Liver (tissue), 3 donors: Measurements from ENCODE around the gene ASIC5.

ENCODE experiments used
- ATF3 ChIP-seq: IDR thresholded peaks from 2 replicates; pipeline ENCODE4 v1.6.1; 2016; ENCODE audit warnings: antibody characterized with exemption
- CTCF ChIP-seq: fragments of 150-350 bp; IDR thresholded peaks from 2 replicates; pipeline ENCODE4 v1.5.1; 2017; ENCODE audit warnings: improper control_type of control experiment, low read depth, low read length; ENCODE audit not compliant: missing input control
- FOXA1 ChIP-seq: IDR thresholded peaks from 2 replicates; pipeline ENCODE4 v1.6.1; 2016; ENCODE audit warnings: antibody characterized with exemption
- FOXA2 ChIP-seq: IDR thresholded peaks from 2 replicates; pipeline ENCODE4 v1.6.1; 2016; ENCODE audit warnings: antibody characterized with exemption
- GABPA ChIP-seq, 2 donors: IDR thresholded peaks in 1 of 2; conservative IDR thresholded peaks in 1 of 2; 2 replicates each; pipeline ENCODE4 v1.6.1; 2016; ENCODE audit warnings: antibody characterized with exemption in 2 of 2, mild to moderate bottlenecking in 1 of 2, moderate library complexity in 1 of 2
- HNF4G ChIP-seq: IDR thresholded peaks from 2 replicates; pipeline ENCODE4 v1.6.1; 2016; ENCODE audit warnings: antibody characterized with exemption
- JUND ChIP-seq, 2 donors: IDR thresholded peaks; 2 replicates each; pipeline ENCODE4 v1.6.1; 2016; ENCODE audit warnings: antibody characterized with exemption in 2 of 2
- MAX ChIP-seq: IDR thresholded peaks from 2 replicates; pipeline ENCODE4 v1.6.1; 2016; ENCODE audit warnings: antibody characterized with exemption
- RAD21 ChIP-seq, 2 donors: IDR thresholded peaks; 2 replicates each; pipeline ENCODE4 v1.6.1; 2016; ENCODE audit warnings: antibody characterized with exemption in 2 of 2, mild to moderate bottlenecking in 2 of 2
- REST ChIP-seq: IDR thresholded peaks from 2 replicates; pipeline ENCODE4 v1.6.1; 2016; ENCODE audit warnings: antibody characterized with exemption, mild to moderate bottlenecking
- SP1 ChIP-seq: IDR thresholded peaks from 2 replicates; pipeline ENCODE4 v1.6.1; 2018; ENCODE audit warnings: antibody characterized with exemption, mild to moderate bottlenecking
- TAF1 ChIP-seq: conservative IDR thresholded peaks from 2 replicates; pipeline ENCODE4 v1.6.1; 2016; ENCODE audit warnings: antibody characterized with exemption, mild to moderate bottlenecking
- YY1 ChIP-seq: IDR thresholded peaks from 2 replicates; pipeline ENCODE4 v1.6.1; 2016; ENCODE audit warnings: antibody characterized with exemption, mild to moderate bottlenecking
- donor health status: healthy.
- donor health status: healthy.

- no peak for TF ChIP-seq CTCF
- TF ChIP-seq FOXA1: peak; percentile 64
- TF ChIP-seq GABPA (IDR thresholded peaks at IDR 0.05 in 1 of 2, conservative IDR thresholded peaks at IDR 0.05 in 1 of 2): peak in 1 of 2 donors; percentile 20
- TF ChIP-seq TAF1: peak; percentile 99
- TF ChIP-seq RAD21 (IDR thresholded peaks at IDR 0.05): peak; percentile 48 to 52
- peak; percentile 14 for TF ChIP-seq MAX
- TF ChIP-seq HNF4G: no peak
- TF ChIP-seq JUND (IDR thresholded peaks at IDR 0.05): peak; percentile 61 to 64
- TF ChIP-seq REST: peak; percentile 95
- peak; percentile 81 for TF ChIP-seq YY1
- TF ChIP-seq ATF3: peak; percentile 65
- peak; percentile 94 for TF ChIP-seq SP1
- TF ChIP-seq FOXA2: peak; percentile 50
Observed at GRCh38 chr4:155903453-155903852, 37.4 kb upstream of the ASIC5 start, which contains the start of gene TDO2.
